ENCODE data around the gene RPS6KC1. TPM values are rescaled to one million over a fixed set of nuclear protein-coding genes. Genes with fewer than 3 reads are reported as not detected.

The RPS6KC1 gene
- total and polyA plus RNA-seq, 9 of the 15 experiments (the other 6 are each of a cell fraction or from before 2014, with no cell fraction given), result 4.3 to 34.6 (median 20.9) TPM

DNA sequence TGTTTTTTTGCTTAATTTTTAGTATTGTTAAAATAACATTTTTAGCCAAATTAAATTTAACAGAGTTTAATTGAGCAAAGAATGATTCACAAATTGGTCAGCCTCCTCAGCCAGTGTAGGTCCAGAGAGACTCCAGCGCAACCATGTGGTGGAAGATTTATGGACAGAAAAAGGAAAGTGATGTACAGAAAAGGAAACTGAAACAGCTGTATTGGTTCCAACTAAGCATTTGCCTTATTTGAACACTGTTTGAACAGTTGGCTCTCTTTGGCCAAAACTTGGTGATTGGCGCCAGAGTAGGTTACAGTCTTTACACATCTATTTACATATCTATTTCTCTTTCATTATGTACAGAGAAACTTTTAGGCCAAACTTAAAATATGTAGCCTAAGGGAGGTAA lies 19.4 kb downstream of the RPS6KC1 start (continued):
- TF ChIP-seq, protein P1, sequence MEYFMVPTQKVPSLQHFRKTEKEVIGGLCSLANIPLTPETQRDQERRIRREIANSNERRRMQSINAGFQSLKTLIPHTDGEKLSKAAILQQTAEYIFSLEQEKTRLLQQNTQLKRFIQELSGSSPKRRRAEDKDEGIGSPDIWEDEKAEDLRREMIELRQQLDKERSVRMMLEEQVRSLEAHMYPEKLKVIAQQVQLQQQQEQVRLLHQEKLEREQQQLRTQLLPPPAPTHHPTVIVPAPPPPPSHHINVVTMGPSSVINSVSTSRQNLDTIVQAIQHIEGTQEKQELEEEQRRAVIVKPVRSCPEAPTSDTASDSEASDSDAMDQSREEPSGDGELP (CRISPR knock-in tag; IDR thresholded peaks at IDR 0.05; ENCODE audit: borderline replicate concordance), result peak; percentile 45; the same call in 1 of the 2 replicates
- TF ChIP-seq SAFB (IDR thresholded peaks at IDR 0.05; ENCODE audit: borderline replicate concordance, low read depth, low read length) (no peak), NBN (IDR thresholded peaks at IDR 0.05; ENCODE audit: low read depth) (peak; percentile 30; the same call in 1 of the 2 replicates), NUFIP1 (IDR thresholded peaks at IDR 0.05; ENCODE audit: partially characterized antibody) (no peak), EP400 (IDR thresholded peaks at IDR 0.05) (peak; percentile 10; the same call in 1 of the 2 replicates), PKNOX1 (IDR thresholded peaks at IDR 0.05) (peak; percentile 77), DACH1 (IDR thresholded peaks at IDR 0.05; ENCODE audit: partially characterized antibody) (peak; percentile 72), RBM17 (IDR thresholded peaks at IDR 0.05; ENCODE audit: borderline replicate concordance, low read depth, low read length) (no peak), RCOR1 (IDR thresholded peaks at IDR 0.05; ENCODE audit: borderline replicate concordance in 1 of 2, low read depth in 2 of 2, low read length in 2 of 2) (peak in 1 of 2 experiments; percentile 56; a peak in 1 of 4 replicates), KDM4B (IDR thresholded peaks at IDR 0.05; ENCODE audit: borderline replicate concordance in 2 of 2, low read depth in 1 of 2) (no peak), RAD21 (CRISPR knock-in tag; conservative IDR thresholded peaks at IDR 0.05 in 1 of 2, IDR thresholded peaks at IDR 0.05 in 1 of 2) (peak; percentile 87 to 92), CREBBP (IDR thresholded peaks at IDR 0.05; ENCODE audit: low read depth, low read length) (no peak), MNT (conservative IDR thresholded peaks at IDR 0.05) (0 out of 4 replicates have a peak, but pooled peaks have one; percentile 15 to 33), ZBTB11 (CRISPR knock-in tag; IDR thresholded peaks at IDR 0.05) (peak in 1 of 3 experiments; percentile 36; a peak in 1 of 6 replicates), ZNF785 (CRISPR knock-in tag; IDR thresholded peaks at IDR 0.05) (0 out of 2 replicates have a peak, but pooled peaks have one; percentile 14)
- TF ChIP-seq, protein P2, sequence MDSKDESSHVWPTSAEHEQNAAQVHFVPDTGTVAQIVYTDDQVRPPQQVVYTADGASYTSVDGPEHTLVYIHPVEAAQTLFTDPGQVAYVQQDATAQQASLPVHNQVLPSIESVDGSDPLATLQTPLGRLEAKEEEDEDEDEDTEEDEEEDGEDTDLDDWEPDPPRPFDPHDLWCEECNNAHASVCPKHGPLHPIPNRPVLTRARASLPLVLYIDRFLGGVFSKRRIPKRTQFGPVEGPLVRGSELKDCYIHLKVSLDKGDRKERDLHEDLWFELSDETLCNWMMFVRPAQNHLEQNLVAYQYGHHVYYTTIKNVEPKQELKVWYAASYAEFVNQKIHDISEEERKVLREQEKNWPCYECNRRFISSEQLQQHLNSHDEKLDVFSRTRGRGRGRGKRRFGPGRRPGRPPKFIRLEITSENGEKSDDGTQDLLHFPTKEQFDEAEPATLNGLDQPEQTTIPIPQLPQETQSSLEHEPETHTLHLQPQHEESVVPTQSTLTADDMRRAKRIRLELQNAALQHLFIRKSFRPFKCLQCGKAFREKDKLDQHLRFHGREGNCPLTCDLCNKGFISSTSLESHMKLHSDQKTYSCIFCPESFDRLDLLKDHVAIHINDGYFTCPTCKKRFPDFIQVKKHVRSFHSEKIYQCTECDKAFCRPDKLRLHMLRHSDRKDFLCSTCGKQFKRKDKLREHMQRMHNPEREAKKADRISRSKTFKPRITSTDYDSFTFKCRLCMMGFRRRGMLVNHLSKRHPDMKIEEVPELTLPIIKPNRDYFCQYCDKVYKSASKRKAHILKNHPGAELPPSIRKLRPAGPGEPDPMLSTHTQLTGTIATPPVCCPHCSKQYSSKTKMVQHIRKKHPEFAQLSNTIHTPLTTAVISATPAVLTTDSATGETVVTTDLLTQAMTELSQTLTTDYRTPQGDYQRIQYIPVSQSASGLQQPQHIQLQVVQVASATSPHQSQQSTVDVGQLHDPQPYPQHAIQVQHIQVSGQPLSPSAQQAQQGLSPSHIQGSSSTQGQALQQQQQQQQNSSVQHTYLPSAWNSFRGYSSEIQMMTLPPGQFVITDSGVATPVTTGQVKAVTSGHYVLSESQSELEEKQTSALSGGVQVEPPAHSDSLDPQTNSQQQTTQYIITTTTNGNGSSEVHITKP (IDR thresholded peaks at IDR 0.05; ENCODE audit: partially characterized antibody), result no peak

Measured in K562 (cell line).